GM21447 (cell line): Measurements from ENCODE around the gene CAMK1.
"Not testable (repeated sequence)": the region's sequence is repeated elsewhere in the genome, so short reads cannot be mapped to it uniquely, and the experiment has no call there.

Experiments used
- ATAC-seq: cut with Tn5 transposase; IDR thresholded peaks from one replicate; pipeline ENCODE4 v1.9.1; 2021; ENCODE audit not compliant: unreplicated experiment

The CAMK1 gene

GRCh38 chr3:9776896-9777693, 7.3 kb upstream of the CAMK1 start:
- ATAC-seq = no peak

- not testable (repeated sequence) for ATAC-seq
Measured at GRCh38 chr3:9771007-9771406, 1.3 kb upstream of the CAMK1 start.

GRCh38 chr3:9770276-9770812, 597 bp upstream of the CAMK1 start:
- ATAC-seq = no peak

- ATAC-seq = no peak
Measured at GRCh38 chr3:9769012-9769411, 735 bp downstream of the CAMK1 start.

GRCh38 chr3:9768141-9768775, 1.5 kb downstream of the CAMK1 start:
- ATAC-seq = no peak

GRCh38 chr3:9767418-9767817, 2.3 kb downstream of the CAMK1 start:
- no peak for ATAC-seq

- no peak for ATAC-seq
Measured at GRCh38 chr3:9765865-9766264, 3.9 kb downstream of the CAMK1 start.

- ATAC-seq = no peak
Measured at GRCh38 chr3:9762871-9763270, 6.9 kb downstream of the CAMK1 start.

GRCh38 chr3:9761919-9762318, 7.8 kb downstream of the CAMK1 start:
- ATAC-seq = no peak

- no peak for ATAC-seq
Measured at GRCh38 chr3:9760779-9761505, 8.8 kb downstream of the CAMK1 start.

GRCh38 chr3:9757427-9757826, 12.3 kb downstream of the CAMK1 start:
- no peak for ATAC-seq

- ATAC-seq = no peak
Measured at GRCh38 chr3:9754678-9755077, 15.1 kb downstream of the CAMK1 start.

GRCh38 chr3:9750556-9751411, 19.0 kb downstream of the CAMK1 start:
- no peak for ATAC-seq

- peak; percentile 83 for ATAC-seq
Measured at GRCh38 chr3:9749645-9750555, 19.8 kb downstream of the CAMK1 start, which contains the start of gene OGG1. Gene OGG1 (plus strand): TSS chr3:9749952. CDS start chr3:9750287, 335 bp downstream.

- ATAC-seq = peak; percentile 3
Measured at GRCh38 chr3:9749296-9749644, 20.5 kb downstream of the CAMK1 start.

- ATAC-seq = no peak
Measured at GRCh38 chr3:9748031-9748430, 21.7 kb downstream of the CAMK1 start.

GRCh38 chr3:9747267-9747666, 22.5 kb downstream of the CAMK1 start:
- no peak for ATAC-seq

- no peak for ATAC-seq
Measured at GRCh38 chr3:9746330-9746729, 23.4 kb downstream of the CAMK1 start.

GRCh38 chr3:9745521-9745920, 24.2 kb downstream of the CAMK1 start:
- ATAC-seq = no peak

- ATAC-seq = no peak
Measured at GRCh38 chr3:9744162-9744561, 25.6 kb downstream of the CAMK1 start.
